Liver (tissue), 9 donors: ENCODE data around the gene CROCC2. TPM values are rescaled to one million over a fixed set of nuclear protein-coding genes. Genes with fewer than 3 reads are reported as not detected.
A peak's percentile ranks its signal among the peaks of the same experiment; 100 is the strongest.

ENCODE experiments used
- DNase-seq: peaks from one replicate; pipeline ENCODE4 v3.0.0-alpha.2; 2017; ENCODE audit warnings: low spot score
- H3K27ac ChIP-seq, 2 donors: one replicate each; pipeline ENCODE4 v1.7.0; 2013; ENCODE audit warnings: inconsistent platforms in 2 of 2, low read length in 2 of 2, control low read depth in 1 of 2, low read depth in 1 of 2, mild to moderate bottlenecking in 1 of 2
- H3K27me3 ChIP-seq, 4 donors: one replicate each; pipeline versions ENCODE4 v1.6.1 to v1.7.0; 2013; ENCODE audit warnings: low read length in 3 of 4, inconsistent platforms in 1 of 4, mild to moderate bottlenecking in 1 of 4, moderate library complexity in 1 of 4; ENCODE audit not compliant: control insufficient read depth in 4 of 4, insufficient read depth in 4 of 4
- H3K36me3 ChIP-seq, 4 donors: one replicate each; pipeline versions ENCODE4 v1.6.1 to v1.7.0; 2013; ENCODE audit warnings: low read length in 3 of 4, mild to moderate bottlenecking in 3 of 4, low read depth in 1 of 4, moderate library complexity in 1 of 4; ENCODE audit not compliant: control insufficient read depth in 4 of 4, insufficient read depth in 3 of 4
- H3K4me1 ChIP-seq, 4 donors: one replicate each; pipeline versions ENCODE4 v1.6.1 to v1.7.0; 2013; ENCODE audit warnings: low read length in 3 of 4, mild to moderate bottlenecking in 3 of 4, moderate library complexity in 1 of 4; ENCODE audit not compliant: control insufficient read depth in 4 of 4, insufficient read depth in 4 of 4
- H3K4me3 ChIP-seq, 3 donors: one replicate each; pipeline versions ENCODE4 v1.6.1 to v1.7.0; 2013; ENCODE audit warnings: low read length in 3 of 3, control low read depth in 1 of 3, low read depth in 1 of 3, mild to moderate bottlenecking in 1 of 3
- H3K9ac ChIP-seq, 2 donors: one replicate each; pipeline ENCODE4 v1.7.0; 2013; ENCODE audit warnings: low read length in 2 of 2, mild to moderate bottlenecking in 2 of 2, moderate library complexity in 2 of 2, control low read depth in 1 of 2, low read depth in 1 of 2
- H3K9me3 ChIP-seq, 4 donors: one replicate each; pipeline versions ENCODE4 v1.6.1 to v1.7.0; 2013; ENCODE audit warnings: low read length in 3 of 4; ENCODE audit not compliant: control insufficient read depth in 4 of 4
- FOXA1 ChIP-seq: IDR thresholded peaks from 2 replicates; pipeline ENCODE4 v1.6.1; 2016; ENCODE audit warnings: antibody characterized with exemption
- FOXA2 ChIP-seq: IDR thresholded peaks from 2 replicates; pipeline ENCODE4 v1.6.1; 2016; ENCODE audit warnings: antibody characterized with exemption
- GABPA ChIP-seq, 2 donors: IDR thresholded peaks in 1 of 2; conservative IDR thresholded peaks in 1 of 2; 2 replicates each; pipeline ENCODE4 v1.6.1; 2016; ENCODE audit warnings: antibody characterized with exemption in 2 of 2, mild to moderate bottlenecking in 1 of 2, moderate library complexity in 1 of 2
- HNF4A ChIP-seq, 2 donors: conservative IDR thresholded peaks; 2 replicates each; pipeline ENCODE4 v1.6.1; 2016; ENCODE audit warnings: antibody characterized with exemption in 2 of 2, mild to moderate bottlenecking in 2 of 2
- HNF4G ChIP-seq: IDR thresholded peaks from 2 replicates; pipeline ENCODE4 v1.6.1; 2016; ENCODE audit warnings: antibody characterized with exemption
- JUND ChIP-seq, 2 donors: IDR thresholded peaks; 2 replicates each; pipeline ENCODE4 v1.6.1; 2016; ENCODE audit warnings: antibody characterized with exemption in 2 of 2
- MAX ChIP-seq: IDR thresholded peaks from 2 replicates; pipeline ENCODE4 v1.6.1; 2016; ENCODE audit warnings: antibody characterized with exemption
- NR2F2 ChIP-seq: IDR thresholded peaks from 2 replicates; pipeline ENCODE4 v1.6.1; 2016; ENCODE audit warnings: antibody characterized with exemption
- RAD21 ChIP-seq, 2 donors: IDR thresholded peaks; 2 replicates each; pipeline ENCODE4 v1.6.1; 2016; ENCODE audit warnings: antibody characterized with exemption in 2 of 2, mild to moderate bottlenecking in 2 of 2
- REST ChIP-seq: IDR thresholded peaks from 2 replicates; pipeline ENCODE4 v1.6.1; 2016; ENCODE audit warnings: antibody characterized with exemption, mild to moderate bottlenecking
- RXRA ChIP-seq, 2 donors: IDR thresholded peaks; 2 replicates each; pipeline ENCODE4 v1.6.1; 2017 to 2018; ENCODE audit warnings: antibody characterized with exemption in 2 of 2, mild to moderate bottlenecking in 1 of 2
- TAF1 ChIP-seq: conservative IDR thresholded peaks from 2 replicates; pipeline ENCODE4 v1.6.1; 2016; ENCODE audit warnings: antibody characterized with exemption, mild to moderate bottlenecking
- whole genome bisulfite sequencing: extraction: QIAGEN DNeasy Blood & Tissue Kit; methylation state at CpG from one replicate; pipeline ENCODE4 v1.1.7; 2013; 5-methylcytosine and 5-hydroxymethylcytosine counted together
- polyA plus RNA-seq, 2 donors: library from polyadenylated mRNA; stranded (reverse) in 1 of 2; unstranded in 1 of 2; fragments of 200-250 nt in 1 of 2; fragments of >200 nt in 1 of 2; fragmentation: Nextera tagmentation in 1 of 2; extraction: Ambion mirVana in 1 of 2; gene quantifications; one replicate each; pipeline versions ENCODE4 v1.2.1 to v1.2.3, GENCODE V29; 2013 to 2015
- total RNA-seq, 2 donors: library from RNA; depleted of rRNA; stranded (reverse); fragments of >200 nt; gene quantifications; one replicate each; pipeline ENCODE4 v1.2.3, GENCODE V29; 2014
- TF ChIP-seq, protein P1 (sequence below): IDR thresholded peaks from 2 replicates; pipeline ENCODE4 v1.6.1; 2016; ENCODE audit warnings: antibody characterized with exemption
- TF ChIP-seq, protein P2 (sequence below): fragments of 150-350 bp; IDR thresholded peaks from 2 replicates; pipeline ENCODE4 v1.5.1; 2017; ENCODE audit warnings: improper control_type of control experiment, low read depth, low read length; ENCODE audit not compliant: missing input control
- donor health status: healthy.
- donor health status: healthy.
- donor health status: healthy.
- donor health status: healthy.
- donor health status: healthy.

CROCC2 gene
- total and polyA plus RNA-seq, 4 donors, result under 0.01 to 0.13 (median 0.05) TPM

DNA sequence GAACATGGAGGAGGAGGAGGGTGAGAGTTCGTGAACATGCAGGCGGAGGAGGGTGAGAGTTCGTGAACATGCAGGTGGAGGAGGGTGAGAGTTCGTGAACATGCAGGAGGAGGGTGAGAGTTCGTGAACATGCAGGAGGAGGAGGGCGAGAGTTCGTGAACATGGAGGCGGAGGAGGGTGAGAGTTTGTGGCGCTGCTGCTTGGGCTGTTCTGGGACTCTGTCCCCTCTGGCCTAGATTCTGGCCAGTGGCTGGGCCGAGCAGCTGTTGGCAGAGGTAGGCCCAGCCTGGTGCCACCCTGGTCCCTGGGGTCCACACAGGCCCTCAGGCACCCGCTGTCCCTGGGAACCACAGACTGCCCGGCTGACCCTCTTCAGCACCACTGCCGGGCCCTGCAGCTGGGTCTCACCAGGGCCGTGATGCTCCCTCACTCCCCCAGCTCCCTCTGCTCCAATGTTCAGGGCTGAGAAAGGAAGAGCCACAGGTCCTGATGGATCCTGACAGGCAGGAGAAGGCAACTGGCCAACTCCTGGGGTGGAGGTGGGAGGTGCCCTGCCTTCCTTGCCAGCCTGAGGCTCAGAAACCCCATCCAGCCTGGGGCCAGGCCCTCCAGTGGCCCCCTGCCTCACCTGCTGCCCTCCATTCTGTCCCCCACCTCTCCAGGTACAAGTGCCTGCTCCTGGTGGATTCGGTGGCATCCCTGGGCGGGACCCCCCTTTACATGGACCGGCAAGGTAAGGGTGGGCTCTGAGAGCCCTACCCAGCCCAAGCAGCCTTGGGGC is 33.6 kb upstream of the CROCC2 start:
- TF ChIP-seq JUND (IDR thresholded peaks at IDR 0.05), result no peak
- peak; percentile 24 to 67 for TF ChIP-seq RXRA (IDR thresholded peaks at IDR 0.05)
- peak in 1 of 2 donors; percentile 3 for TF ChIP-seq RAD21 (IDR thresholded peaks at IDR 0.05)
- peak in 1 of 2 donors; percentile 24 for TF ChIP-seq HNF4A (conservative IDR thresholded peaks at IDR 0.05)
- no peak overlapping the region for H3K9ac ChIP-seq
- H3K27ac ChIP-seq, result peak overlapping the region in 1 of 2 donors; percentile 77
- peaks cover 0 to 25% (median 8%) of the 10 kb centered on the region in 4 donors for H3K36me3 ChIP-seq
- no peaks in the 10 kb centered on the region for H3K9me3 ChIP-seq
- H3K4me3 ChIP-seq, result peak overlapping the region; percentile 16 to 68 (median 60)
- H3K4me1 ChIP-seq, result peaks cover 19 to 93% (median 75%) of the 10 kb centered on the region in 4 donors
- H3K27me3 ChIP-seq, result no peaks in the 10 kb centered on the region
- peak; percentile 36 for DNase-seq
- WGBS, result 49% methylated on average over 17 of the region's 17 CpGs

- H3K9ac ChIP-seq, result no peak overlapping the region
Measured at GRCh38 chr2:240873098-240873788, 32.9 kb upstream of the CROCC2 start.

More at GRCh38 chr2:240873098-240873788, 32.9 kb upstream of the CROCC2 start:
- no peak for DNase-seq
- 62% methylated on average over 21 of the region's 21 CpGs for WGBS
- Histone ChIP-seq H3K27me3 (no peaks in the 10 kb centered on the region), H3K4me3 (peak overlapping the region in 1 of 3 donors; percentile 8), H3K9me3 (no peaks in the 10 kb centered on the region), H3K4me1 (peaks cover 18 to 94% (median 74%) of the 10 kb centered on the region in 4 donors), H3K36me3 (peaks cover 1 to 25% (median 8%) of the 10 kb centered on the region in 4 donors), H3K27ac (peak overlapping the region; percentile 50 to 77)
- TF ChIP-seq TAF1 (no peak), GABPA (IDR thresholded peaks at IDR 0.05 in 1 of 2, conservative IDR thresholded peaks at IDR 0.05 in 1 of 2) (no peak), JUND (IDR thresholded peaks at IDR 0.05) (no peak), HNF4A (conservative IDR thresholded peaks at IDR 0.05) (no peak), FOXA1 (no peak), MAX (no peak), HNF4G (no peak), NR2F2 (no peak), FOXA2 (no peak), RXRA (IDR thresholded peaks at IDR 0.05) (no peak), REST (no peak)
- TF ChIP-seq, protein P1, sequence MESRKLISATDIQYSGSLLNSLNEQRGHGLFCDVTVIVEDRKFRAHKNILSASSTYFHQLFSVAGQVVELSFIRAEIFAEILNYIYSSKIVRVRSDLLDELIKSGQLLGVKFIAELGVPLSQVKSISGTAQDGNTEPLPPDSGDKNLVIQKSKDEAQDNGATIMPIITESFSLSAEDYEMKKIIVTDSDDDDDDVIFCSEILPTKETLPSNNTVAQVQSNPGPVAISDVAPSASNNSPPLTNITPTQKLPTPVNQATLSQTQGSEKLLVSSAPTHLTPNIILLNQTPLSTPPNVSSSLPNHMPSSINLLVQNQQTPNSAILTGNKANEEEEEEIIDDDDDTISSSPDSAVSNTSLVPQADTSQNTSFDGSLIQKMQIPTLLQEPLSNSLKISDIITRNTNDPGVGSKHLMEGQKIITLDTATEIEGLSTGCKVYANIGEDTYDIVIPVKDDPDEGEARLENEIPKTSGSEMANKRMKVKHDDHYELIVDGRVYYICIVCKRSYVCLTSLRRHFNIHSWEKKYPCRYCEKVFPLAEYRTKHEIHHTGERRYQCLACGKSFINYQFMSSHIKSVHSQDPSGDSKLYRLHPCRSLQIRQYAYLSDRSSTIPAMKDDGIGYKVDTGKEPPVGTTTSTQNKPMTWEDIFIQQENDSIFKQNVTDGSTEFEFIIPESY, result no peak
- TF ChIP-seq, protein P2, sequence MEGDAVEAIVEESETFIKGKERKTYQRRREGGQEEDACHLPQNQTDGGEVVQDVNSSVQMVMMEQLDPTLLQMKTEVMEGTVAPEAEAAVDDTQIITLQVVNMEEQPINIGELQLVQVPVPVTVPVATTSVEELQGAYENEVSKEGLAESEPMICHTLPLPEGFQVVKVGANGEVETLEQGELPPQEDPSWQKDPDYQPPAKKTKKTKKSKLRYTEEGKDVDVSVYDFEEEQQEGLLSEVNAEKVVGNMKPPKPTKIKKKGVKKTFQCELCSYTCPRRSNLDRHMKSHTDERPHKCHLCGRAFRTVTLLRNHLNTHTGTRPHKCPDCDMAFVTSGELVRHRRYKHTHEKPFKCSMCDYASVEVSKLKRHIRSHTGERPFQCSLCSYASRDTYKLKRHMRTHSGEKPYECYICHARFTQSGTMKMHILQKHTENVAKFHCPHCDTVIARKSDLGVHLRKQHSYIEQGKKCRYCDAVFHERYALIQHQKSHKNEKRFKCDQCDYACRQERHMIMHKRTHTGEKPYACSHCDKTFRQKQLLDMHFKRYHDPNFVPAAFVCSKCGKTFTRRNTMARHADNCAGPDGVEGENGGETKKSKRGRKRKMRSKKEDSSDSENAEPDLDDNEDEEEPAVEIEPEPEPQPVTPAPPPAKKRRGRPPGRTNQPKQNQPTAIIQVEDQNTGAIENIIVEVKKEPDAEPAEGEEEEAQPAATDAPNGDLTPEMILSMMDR, result no peak
